ENCODE measurements around the gene WWC1.
A peak's percentile ranks its signal among the peaks of the same experiment; 100 is the strongest.

The WWC1 gene

DNA sequence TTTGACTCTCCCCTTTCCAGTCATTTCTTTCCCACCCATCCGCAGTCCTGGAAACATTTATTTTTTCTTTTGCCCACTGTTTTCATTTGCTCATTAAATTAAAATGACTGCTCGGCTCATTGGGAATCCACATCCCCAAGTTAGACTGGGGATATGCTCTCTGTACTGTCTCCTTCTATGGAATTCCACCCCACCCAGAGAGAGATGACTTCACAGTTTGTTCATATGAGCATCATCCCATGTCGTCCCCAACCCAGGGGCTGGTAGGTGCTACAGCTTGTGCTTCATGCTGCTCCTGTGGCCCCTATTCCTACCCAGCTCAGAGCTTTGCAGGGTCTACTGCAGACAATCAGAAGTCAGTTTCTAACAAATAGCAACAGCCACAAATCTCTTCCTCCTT lies 178.4 kb downstream of the WWC1 start:
- DNase-seq (ENCODE audit: extremely low read depth, low read depth), result no peak
- no peak for TF ChIP-seq CTCF (IDR thresholded peaks at IDR 0.05; ENCODE audit: low read depth, low read length, missing control alignments)

GRCh38 chr5:168471785-168472184 lies 180.3 kb downstream of the WWC1 start:
- no peak for TF ChIP-seq CTCF (IDR thresholded peaks at IDR 0.05; ENCODE audit: low read depth, low read length, missing control alignments)
- peak; percentile 66 for DNase-seq (ENCODE audit: extremely low read depth, low read depth)
- no peak overlapping the region; the same call in 1 of the 2 replicates for H3K4me3 ChIP-seq (replicated peaks; ENCODE audit: low read depth, low read length)

More for the DNA sequence above, 178.4 kb downstream of the WWC1 start:
- H3K4me3 ChIP-seq (replicated peaks; ENCODE audit: low read depth, low read length), result no peak overlapping the region

- DNase-seq (ENCODE audit: extremely low read depth, low read depth), result peak; percentile 93
- no peak overlapping the region; the same call in 1 of the 2 replicates for H3K4me3 ChIP-seq (replicated peaks; ENCODE audit: low read depth, low read length)
- peak; percentile 40 for TF ChIP-seq CTCF (IDR thresholded peaks at IDR 0.05; ENCODE audit: low read depth, low read length, missing control alignments)
Measured at GRCh38 chr5:168472329-168472728, 180.9 kb downstream of the WWC1 start.

DNA sequence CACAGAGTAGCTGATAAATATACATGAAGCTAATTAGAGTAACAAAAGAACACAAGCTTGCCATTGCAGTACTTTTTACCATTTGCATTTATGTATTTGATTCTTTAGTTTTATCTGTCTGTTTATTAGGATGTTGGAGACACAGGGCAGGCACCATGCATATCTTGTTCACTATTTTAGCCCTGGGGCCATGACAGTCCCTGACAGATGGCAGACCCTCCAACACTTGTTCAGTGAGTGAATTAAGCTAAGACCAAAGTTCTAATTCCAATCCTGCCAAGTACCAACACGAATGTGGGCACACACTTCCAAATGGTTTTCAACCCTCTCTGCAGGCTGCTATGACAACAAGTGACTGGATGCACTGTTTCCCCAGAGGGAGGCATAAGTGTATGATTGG lies 182.9 kb downstream of the WWC1 start:
- DNase-seq (ENCODE audit: extremely low read depth, low read depth), result no peak
- no peak overlapping the region for H3K4me3 ChIP-seq (replicated peaks; ENCODE audit: low read depth, low read length)
- TF ChIP-seq CTCF (IDR thresholded peaks at IDR 0.05; ENCODE audit: low read depth, low read length, missing control alignments), result no peak

DNA sequence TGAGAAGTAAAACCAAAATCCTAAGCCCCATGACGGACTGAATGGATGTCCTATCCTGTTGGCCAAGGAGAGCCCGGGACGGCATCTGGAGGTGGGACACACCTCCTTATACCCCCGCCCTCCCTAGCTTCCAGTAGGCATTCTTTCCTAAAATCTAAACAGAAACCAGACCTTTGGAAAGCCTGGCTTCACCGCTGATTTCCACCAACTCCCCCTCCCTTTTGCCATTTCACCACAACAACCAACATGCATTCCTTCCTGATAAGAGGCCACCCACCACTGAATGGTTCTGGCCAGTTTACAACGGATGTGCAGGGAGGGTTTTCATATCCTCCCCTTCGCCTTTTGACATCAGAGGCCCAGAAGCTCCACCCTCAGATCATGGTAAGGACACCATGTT lies 185.6 kb downstream of the WWC1 start:
- DNase-seq (ENCODE audit: extremely low read depth, low read depth), result no peak
- TF ChIP-seq CTCF (IDR thresholded peaks at IDR 0.05; ENCODE audit: low read depth, low read length, missing control alignments), result no peak

DNA sequence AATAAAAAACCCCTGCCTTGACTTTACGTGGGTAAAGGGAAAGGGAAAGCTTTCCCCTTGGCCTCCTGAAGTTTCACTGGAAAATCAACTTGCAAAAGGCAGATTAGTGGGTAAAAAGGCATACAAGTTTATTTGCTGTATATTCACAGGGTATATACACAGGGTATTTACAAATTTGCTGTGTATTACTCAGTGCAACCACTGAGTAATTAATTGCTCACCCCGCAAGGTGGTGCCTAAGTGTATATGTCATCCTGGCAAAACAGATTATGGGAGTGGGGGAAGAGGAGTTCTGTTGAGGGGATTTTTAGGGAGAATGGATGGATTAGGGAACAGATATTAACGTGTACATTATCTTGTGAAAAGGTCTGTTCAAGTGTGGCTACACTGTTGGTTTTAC lies 187.7 kb downstream of the WWC1 start:
- no peak for DNase-seq (ENCODE audit: extremely low read depth, low read depth)
- no peak overlapping the region for H3K4me3 ChIP-seq (replicated peaks; ENCODE audit: low read depth, low read length)
- TF ChIP-seq CTCF (IDR thresholded peaks at IDR 0.05; ENCODE audit: low read depth, low read length, missing control alignments), result no peak

More for the DNA sequence above, 185.6 kb downstream of the WWC1 start:
- H3K4me3 ChIP-seq (replicated peaks; ENCODE audit: low read depth, low read length), result no peak overlapping the region

GRCh38 chr5:168480601-168481000 lies 189.2 kb downstream of the WWC1 start:
- H3K4me3 ChIP-seq (replicated peaks; ENCODE audit: low read depth, low read length), result no peak overlapping the region
- TF ChIP-seq CTCF (IDR thresholded peaks at IDR 0.05; ENCODE audit: low read depth, low read length, missing control alignments), result no peak
- no peak for DNase-seq (ENCODE audit: extremely low read depth, low read depth)

Measured in HFF-Myc (cell line).